Esophagus muscularis mucosa (tissue), 4 donors: ENCODE results near the gene OGDH. TPM values are rescaled to one million over a fixed set of nuclear protein-coding genes. Genes with fewer than 3 reads are reported as not detected.

Source experiments
- DNase-seq: peaks from one replicate; pipeline ENCODE4 v3.0.0-alpha.2; 2017; ENCODE audit errors: extremely low spot score
- H3K27ac ChIP-seq, 4 donors: fragments of 200-600 bp; sonication (generic); replicated peaks in 1 of 4; 1 replicate in 3 of 4; 2 replicates in 1 of 4; pipeline ENCODE4 v1.5.1; 2016 to 2019; ENCODE audit warnings: mild to moderate bottlenecking in 1 of 4
- H3K27me3 ChIP-seq, 4 donors: fragments of 200-600 bp; sonication (generic); one replicate each; pipeline versions ENCODE4 v1.5.1 to v1.6.0; 2016 to 2019
- H3K36me3 ChIP-seq, 4 donors: fragments of 200-600 bp; sonication (generic); one replicate each; pipeline ENCODE4 v1.5.1; 2016 to 2019
- H3K4me1 ChIP-seq, 4 donors: fragments of 200-600 bp; sonication (generic); one replicate each; pipeline ENCODE4 v1.5.1; 2016 to 2019
- H3K4me3 ChIP-seq, 4 donors: fragments of 200-600 bp; sonication (generic); 1 replicate in 2 of 4; 2 replicates in 2 of 4; pipeline ENCODE4 v1.5.1; 2016 to 2019; ENCODE audit warnings: mild to moderate bottlenecking in 4 of 4, moderate library complexity in 1 of 4
- H3K9me3 ChIP-seq, 4 donors: fragments of 200-600 bp; sonication (generic); 1 replicate in 3 of 4; 2 replicates in 1 of 4; pipeline ENCODE4 v1.5.1; 2016 to 2019
- CTCF ChIP-seq, 3 experiments: fragments of 200-600 bp in 2 of 3; fragments of 450-650 bp in 1 of 3; sonication (generic) in 2 of 3; IDR thresholded peaks; one replicate each; pipeline ENCODE4 v1.5.1; 2017 to 2019; ENCODE audit warnings: antibody characterized with exemption in 3 of 3, mild to moderate bottlenecking in 2 of 3, moderate library complexity in 1 of 3
- EP300 ChIP-seq: sonication (generic); formaldehyde crosslinking; IDR thresholded peaks from one replicate; pipeline ENCODE4 v1.6.1; 2017; ENCODE audit warnings: antibody characterized with exemption
- POLR2A ChIP-seq: fragments of 450-650 bp; IDR thresholded peaks from one replicate; pipeline ENCODE4 v1.6.1; 2017; ENCODE audit warnings: antibody characterized with exemption, moderate library complexity, mild to moderate bottlenecking, low read depth
- POLR2AphosphoS5 ChIP-seq, 2 donors: sonication (generic); formaldehyde crosslinking; IDR thresholded peaks; one replicate each; pipeline ENCODE4 v1.6.1; 2017; ENCODE audit warnings: antibody characterized with exemption in 2 of 2
- WGBS: methylation state at CpG from one replicate; pipeline ENCODE4 v1.1.5; 2018; 5-methylcytosine and 5-hydroxymethylcytosine counted together
- intact Hi-C: fragments of 100-400 bp; cut with DNase I; formaldehyde crosslinking; loops from one replicate; pipeline ENCODE4 v1.15.1; 2023
- total RNA-seq, 4 donors: library from RNA; depleted of rRNA; stranded (reverse); fragments of >200 nt; gene quantifications; one replicate each; pipeline versions ENCODE4 v1.1.0 to v1.2.1, GENCODE V29; 2016

Gene OGDH
- total RNA-seq, 4 donors from 2014 or later: 135 to 184 (median 145) TPM

GRCh38 chr7:44749992-44750391 lies 143.6 kb downstream of the OGDH start:
- DNase-seq: no peak
- Histone ChIP-seq H3K9me3 (no peaks in the 10 kb centered on the region), H3K4me3 (peak overlapping the region; percentile 81 to 99 (median 87)), H3K27ac (peak overlapping the region; percentile 97 to 99 (median 98)), H3K4me1 (peaks cover 41 to 54% (median 45%) of the 10 kb centered on the region in 4 donors), H3K36me3 (peaks cover 0 to 3% (median 0%) of the 10 kb centered on the region in 4 donors), H3K27me3 (no peaks in the 10 kb centered on the region)
- WGBS: 93% methylated on average over 2 of the region's 2 CpGs
- intact Hi-C loops: loop anchor here (2.0 to 5.0 kb wide), 4 partner anchors 45 to 163 kb away; partner anchors contain the start of gene OGDH
- TF ChIP-seq POLR2AphosphoS5 (IDR thresholded peaks at IDR 0.05): no peak
- TF ChIP-seq CTCF (IDR thresholded peaks at IDR 0.05): no peak
- no peak for TF ChIP-seq POLR2A
- TF ChIP-seq EP300: no peak

- 78% methylated on average over 2 of the region's 3 CpGs for WGBS
- no peak for DNase-seq
- TF ChIP-seq EP300: no peak
- TF ChIP-seq CTCF (IDR thresholded peaks at IDR 0.05): no peak
- TF ChIP-seq POLR2A: no peak
- TF ChIP-seq POLR2AphosphoS5 (IDR thresholded peaks at IDR 0.05): no peak
- Histone ChIP-seq H3K9me3 (no peaks in the 10 kb centered on the region), H3K27me3 (no peaks in the 10 kb centered on the region), H3K4me3 (no peak overlapping the region), H3K36me3 (peaks cover 0 to 3% (median 0%) of the 10 kb centered on the region in 4 donors), H3K27ac (no peak overlapping the region), H3K4me1 (peaks cover 45 to 59% (median 49%) of the 10 kb centered on the region in 4 donors)
- intact Hi-C loops: loop anchor here (2.0 kb wide), 1 partner anchor 44 kb away; no protein-coding TSS in a partner anchor
Measured at GRCh38 chr7:44750424-44750823, 144.0 kb downstream of the OGDH start.

- no peak for DNase-seq
- intact Hi-C loops: loop anchor here (2.0 kb wide), 1 partner anchor 44 kb away; no protein-coding TSS in a partner anchor
- H3K4me3 ChIP-seq: no peak overlapping the region
- WGBS: 53% methylated on average over 6 of the region's 6 CpGs
- H3K27ac ChIP-seq: peak overlapping the region in 1 of 4 donors; percentile 2
- H3K27me3 ChIP-seq: no peaks in the 10 kb centered on the region
- peaks cover 51 to 65% (median 55%) of the 10 kb centered on the region in 4 donors for H3K4me1 ChIP-seq
- TF ChIP-seq POLR2A (no peak), POLR2AphosphoS5 (IDR thresholded peaks at IDR 0.05) (no peak), CTCF (IDR thresholded peaks at IDR 0.05) (no peak), EP300 (no peak)
- no peaks in the 10 kb centered on the region for H3K9me3 ChIP-seq
- H3K36me3 ChIP-seq: peaks cover 0 to 3% (median 0%) of the 10 kb centered on the region in 4 donors
Measured at GRCh38 chr7:44750921-44751571, 144.6 kb downstream of the OGDH start.

- 92% methylated on average over 2 of the region's 2 CpGs for WGBS
- intact Hi-C loops: no loop called here
- Histone ChIP-seq H3K27me3 (no peaks in the 10 kb centered on the region), H3K27ac (no peak overlapping the region), H3K9me3 (no peaks in the 10 kb centered on the region), H3K36me3 (peaks cover 2 to 20% (median 17%) of the 10 kb centered on the region in 4 donors), H3K4me3 (no peak overlapping the region), H3K4me1 (peaks cover 66 to 77% (median 68%) of the 10 kb centered on the region in 4 donors)
- TF ChIP-seq POLR2A (no peak), EP300 (no peak), CTCF (IDR thresholded peaks at IDR 0.05) (no peak), POLR2AphosphoS5 (IDR thresholded peaks at IDR 0.05) (no peak)
- DNase-seq: no peak
Measured at GRCh38 chr7:44752822-44753221, 146.4 kb downstream of the OGDH start.
